Measurements from ENCODE around the gene GABRB1.

DNA sequence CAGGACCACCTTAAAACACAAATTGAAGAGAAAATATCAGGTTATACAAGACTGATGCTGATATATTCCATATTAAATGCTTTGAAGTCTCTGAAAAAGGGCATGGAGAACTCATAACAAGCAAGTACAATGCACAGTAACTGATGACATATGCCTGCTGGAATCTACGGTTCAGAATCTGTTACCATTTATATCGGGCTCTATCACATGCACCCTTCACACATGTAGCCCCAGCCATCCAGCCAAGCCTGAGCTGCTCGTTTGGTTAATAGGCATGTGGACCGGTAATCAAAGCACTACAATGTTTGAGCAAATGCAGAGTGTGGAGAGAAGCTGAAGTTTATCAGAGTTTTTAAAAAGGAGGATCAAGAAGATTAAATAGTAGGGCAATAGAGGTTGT lies 420.3 kb downstream of the GABRB1 start:
- no peak for TF ChIP-seq EZH2 (IDR thresholded peaks at IDR 0.05)
- TF ChIP-seq POLR2AphosphoS5 (IDR thresholded peaks at IDR 0.05; ENCODE audit: borderline replicate concordance, low read depth, low read length): no peak

Data from SK-N-MC (cell line).